ENCODE results near the gene FRAT1.

GRCh38 chr10:97291357-97292096, 27.5 kb upstream of the FRAT1 start:
- TF ChIP-seq CTCF (IDR thresholded peaks at IDR 0.05) (no peak), POLR2A (IDR thresholded peaks at IDR 0.05) (no peak)

Data from esophagus squamous epithelium (tissue), 4 donors.